HG02973 (cell line): ENCODE results near the gene CTCFL.

Experiments
- ATAC-seq: cut with Tn5 transposase; IDR thresholded peaks from one replicate; pipeline ENCODE4 v1.9.1; 2021; ENCODE audit warnings: moderate library complexity; ENCODE audit not compliant: unreplicated experiment

The CTCFL gene

DNA sequence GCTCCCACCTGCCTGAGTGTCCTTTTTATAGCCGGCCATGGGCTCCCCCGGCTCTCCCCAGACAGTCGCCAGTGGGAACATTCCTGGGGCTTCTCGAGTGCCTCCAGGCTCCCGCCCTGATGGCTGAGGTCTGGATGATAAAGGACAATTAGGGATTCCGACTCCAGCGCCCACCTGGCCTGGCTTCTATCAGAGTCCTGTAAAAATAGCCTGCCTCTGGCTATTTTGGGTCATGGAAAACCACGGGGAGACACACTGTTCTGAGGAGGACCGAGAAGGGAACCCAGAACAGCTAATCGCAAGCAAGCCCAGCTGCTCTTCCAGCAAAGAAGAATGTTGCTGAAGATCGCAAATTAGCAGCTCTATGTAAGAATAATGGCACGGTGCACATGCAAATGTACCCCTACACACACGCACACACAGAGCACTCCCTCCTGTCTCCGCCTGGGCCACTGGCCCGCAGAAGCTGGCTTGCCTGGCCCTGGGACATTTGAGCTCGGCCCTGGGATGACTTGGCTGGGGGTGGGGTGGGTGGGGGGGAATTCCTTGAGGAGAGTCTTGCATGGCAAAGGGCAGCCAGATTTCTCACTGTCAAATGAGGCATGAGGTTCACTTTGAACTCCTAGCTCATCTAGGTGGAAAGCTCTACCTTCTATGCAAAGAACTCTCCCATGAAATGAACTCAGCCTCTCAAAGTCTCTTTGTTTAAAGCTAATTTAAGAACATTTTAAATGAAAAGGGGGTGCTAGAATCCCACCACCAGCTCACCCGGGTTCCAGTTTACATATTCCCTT, 55.3 kb downstream of the CTCFL start:
- ATAC-seq: no peak

DNA sequence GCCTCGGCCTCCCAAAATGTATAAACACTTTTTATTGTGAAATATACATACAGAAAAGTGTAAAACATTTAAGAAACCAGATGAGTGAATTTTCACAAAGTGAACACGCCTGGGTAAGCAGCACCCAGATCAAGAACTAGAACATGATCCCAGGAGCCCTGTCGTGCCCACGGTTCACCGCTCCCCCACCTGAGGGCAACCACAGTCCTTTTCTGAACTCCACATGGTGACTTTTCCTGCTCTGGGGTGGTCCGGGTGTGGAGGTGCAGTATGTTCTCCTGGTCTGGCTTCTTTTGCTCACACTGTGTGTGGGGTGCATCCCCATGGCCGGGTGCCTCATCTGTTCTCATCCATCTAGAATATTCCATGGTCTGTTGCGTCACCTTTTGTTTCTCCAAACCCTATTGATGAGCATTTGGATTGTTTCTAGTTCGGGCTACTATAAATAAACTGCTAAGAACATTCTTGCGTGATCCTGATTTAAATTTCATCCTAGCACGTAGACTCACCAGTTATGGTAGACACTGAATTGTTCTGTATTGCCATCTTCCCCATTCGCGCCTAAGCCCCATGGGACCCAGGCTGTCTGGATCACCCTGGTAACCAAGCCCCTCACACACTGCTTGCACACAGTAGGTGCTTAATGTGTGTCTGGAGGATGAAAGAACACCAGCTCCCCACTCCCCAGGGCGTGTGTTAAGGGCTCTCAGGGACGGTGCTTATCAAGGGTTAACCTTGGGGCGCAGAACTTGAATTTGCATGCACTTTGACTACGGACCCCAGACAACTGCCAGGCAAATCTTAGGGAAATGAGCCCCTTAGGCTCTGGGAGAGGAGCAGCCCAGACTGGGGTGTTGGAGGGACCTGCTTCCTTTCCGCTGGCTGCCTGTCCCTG, 56.2 kb downstream of the CTCFL start:
- no peak for ATAC-seq

DNA sequence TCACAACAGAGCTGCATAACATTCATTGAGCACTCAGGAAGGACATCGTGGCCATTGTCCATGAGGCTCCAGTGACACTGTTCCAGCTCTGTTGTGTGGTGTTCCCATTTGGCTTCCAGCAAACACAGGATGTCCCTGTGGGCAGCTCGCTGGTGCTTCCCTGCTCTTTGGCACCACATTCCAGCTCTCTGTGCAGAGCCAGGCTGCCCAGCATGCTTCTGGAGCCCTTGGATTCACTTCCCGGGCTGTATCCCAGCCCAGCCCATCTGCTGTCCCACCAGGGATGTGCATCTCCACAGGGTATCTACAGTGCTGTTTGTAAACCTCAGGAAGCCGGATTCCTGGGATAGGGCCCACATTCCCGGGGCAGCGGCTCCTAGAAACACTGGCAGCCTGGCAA, 57.2 kb downstream of the CTCFL start:
- ATAC-seq: no peak

GRCh38 chr20:57465943-57466342, 59.0 kb downstream of the CTCFL start:
- no peak for ATAC-seq

DNA sequence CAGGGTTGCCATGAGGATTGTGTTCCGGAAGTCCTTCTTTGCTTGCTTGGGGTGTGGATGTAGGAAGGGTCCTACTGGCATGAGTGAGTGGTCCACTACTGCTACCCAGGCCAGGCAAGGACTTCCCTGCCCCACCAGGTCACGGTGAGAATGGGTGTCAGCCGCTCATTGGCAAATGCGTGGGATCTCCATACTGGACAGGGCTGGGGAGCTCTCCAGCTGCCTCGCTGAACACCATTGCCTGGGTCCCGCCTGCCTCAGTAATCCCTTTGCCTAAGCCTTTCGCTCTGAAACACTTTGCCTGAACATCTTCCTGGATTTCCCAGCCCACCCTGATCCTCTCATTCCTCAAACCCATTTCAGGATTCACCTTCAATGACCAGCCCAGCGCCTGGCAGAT, 59.5 kb downstream of the CTCFL start:
- ATAC-seq: no peak

DNA sequence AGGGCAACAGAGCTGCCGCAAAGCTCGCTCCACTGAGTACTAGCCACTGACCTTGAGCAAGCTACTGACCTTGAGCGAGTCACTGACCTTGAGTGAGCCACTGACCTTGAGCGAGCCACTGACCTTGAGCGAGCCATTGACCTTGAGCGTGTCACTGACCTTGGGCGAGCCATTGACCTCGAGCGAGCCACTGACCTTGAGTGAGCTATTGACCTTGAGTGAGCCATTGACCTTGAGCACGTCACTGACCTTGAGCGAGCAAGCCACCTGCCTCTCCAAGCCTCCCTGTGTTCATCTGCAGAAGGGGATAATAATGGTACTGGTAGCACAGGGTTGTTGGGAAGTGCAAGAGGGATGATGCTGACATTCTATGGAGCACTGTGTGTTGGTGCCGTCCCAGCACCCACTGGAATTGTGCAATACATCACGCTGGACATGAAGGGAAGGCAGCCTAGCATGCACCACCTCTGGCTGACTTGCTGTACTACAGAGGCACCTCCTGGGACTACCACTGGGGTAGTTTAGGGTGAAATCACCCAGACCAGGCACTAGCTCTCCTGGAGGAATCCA, 60.2 kb downstream of the CTCFL start:
- ATAC-seq: no peak

DNA sequence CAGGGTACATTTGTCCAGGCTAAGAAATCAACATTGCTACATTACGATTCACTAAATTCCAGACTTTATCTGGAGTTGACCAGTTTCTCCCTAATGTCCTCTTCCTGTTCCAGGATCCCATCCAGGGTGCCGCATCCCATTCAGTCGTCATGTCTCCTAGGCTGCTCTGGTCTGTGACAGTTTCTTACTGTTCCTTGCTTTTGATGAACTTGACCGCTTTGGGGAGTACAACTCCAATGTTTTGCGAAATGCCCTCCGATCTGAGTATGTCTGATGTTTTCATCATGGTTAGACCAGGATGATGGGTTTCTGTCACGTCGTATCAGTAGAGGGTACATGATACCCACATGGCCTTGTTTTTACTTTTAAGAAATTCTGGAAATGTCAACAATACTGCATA, 62.2 kb downstream of the CTCFL start:
- no peak for ATAC-seq

GRCh38 chr20:57461726-57462125, 63.2 kb downstream of the CTCFL start:
- ATAC-seq: no peak

DNA sequence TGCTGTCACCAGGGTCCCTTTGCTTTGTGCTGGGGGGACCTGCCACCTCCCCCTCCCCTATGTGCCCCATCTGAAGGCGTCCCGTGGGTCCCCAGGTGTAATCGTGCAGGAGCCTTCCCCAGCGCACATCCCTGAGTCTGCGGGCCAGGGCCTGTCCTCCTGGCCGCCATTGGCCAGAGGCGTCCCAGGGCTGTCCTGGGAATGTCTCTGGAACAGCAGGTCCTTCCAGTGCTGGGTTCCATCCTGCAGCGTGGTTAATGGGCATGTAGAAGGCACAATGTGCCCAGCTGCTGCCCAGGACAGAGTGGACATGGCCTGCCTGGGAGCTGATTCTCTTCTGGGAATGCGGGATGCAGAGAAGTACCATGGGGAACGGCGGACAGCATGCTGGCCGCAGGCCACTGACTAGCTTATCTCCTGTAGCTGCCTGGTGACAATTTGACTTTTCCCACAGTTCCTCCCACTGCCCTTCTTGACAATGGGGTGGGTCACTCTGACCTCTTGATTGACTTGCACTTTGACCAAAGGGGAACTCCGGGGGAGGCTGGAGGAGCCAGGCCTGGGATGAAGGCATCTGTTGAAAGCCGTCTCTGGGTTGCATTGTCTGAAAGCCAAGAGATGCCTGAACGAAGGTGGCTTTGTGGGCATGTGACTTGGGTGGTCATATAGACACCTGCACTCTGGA, 64.0 kb downstream of the CTCFL start:
- ATAC-seq: no peak

- no peak for ATAC-seq
Observed at GRCh38 chr20:57459897-57460296, 65.0 kb downstream of the CTCFL start.

DNA sequence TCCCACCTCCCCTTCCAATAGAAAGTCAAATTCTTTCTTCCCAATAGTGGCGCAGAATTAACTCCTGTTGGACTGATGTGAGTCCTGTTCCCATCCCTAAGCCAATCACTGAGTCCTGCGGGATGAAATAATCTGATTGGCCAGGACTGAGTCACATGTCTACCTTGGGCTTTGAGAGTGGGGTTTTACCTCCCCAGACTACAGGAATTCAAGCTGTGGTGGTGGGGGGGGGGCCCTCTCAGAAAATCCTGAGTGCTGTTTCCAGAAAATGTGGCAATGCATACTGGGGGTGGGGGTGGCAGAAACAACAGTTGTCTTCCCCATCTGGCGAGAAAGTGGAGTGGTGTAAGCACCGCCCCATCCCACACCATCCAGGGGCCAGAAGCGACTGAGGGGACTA, 65.7 kb downstream of the CTCFL start:
- ATAC-seq: no peak

- no peak for ATAC-seq
Observed at GRCh38 chr20:57458400-57459160, 66.4 kb downstream of the CTCFL start.

- no peak for ATAC-seq
Observed at GRCh38 chr20:57457243-57458095, 67.5 kb downstream of the CTCFL start.

DNA sequence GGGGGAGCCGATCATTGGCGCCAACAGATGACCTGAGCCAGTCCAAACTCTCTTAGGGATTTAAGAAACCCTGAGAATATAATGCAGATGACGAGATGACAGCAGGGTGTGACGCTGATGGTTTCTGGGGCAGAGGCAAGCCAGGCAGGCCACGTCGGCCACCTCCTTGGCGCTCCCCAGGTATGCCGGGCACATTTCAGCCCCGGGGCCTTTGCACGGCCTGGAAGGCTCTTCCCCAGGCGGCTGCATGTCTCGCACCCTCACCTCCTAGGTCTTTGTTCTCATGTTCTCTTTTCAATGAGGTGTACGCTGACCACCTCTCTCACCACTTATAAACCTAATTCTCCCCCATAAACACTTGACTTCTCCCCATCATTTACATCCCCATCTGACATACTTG, 68.8 kb downstream of the CTCFL start:
- ATAC-seq: no peak

- no peak for ATAC-seq
Observed at GRCh38 chr20:57455386-57455785, 69.6 kb downstream of the CTCFL start.

- ATAC-seq: no peak
Observed at GRCh38 chr20:57451795-57452661, 72.9 kb downstream of the CTCFL start.

GRCh38 chr20:57451431-57451794, 73.5 kb downstream of the CTCFL start:
- no peak for ATAC-seq

DNA sequence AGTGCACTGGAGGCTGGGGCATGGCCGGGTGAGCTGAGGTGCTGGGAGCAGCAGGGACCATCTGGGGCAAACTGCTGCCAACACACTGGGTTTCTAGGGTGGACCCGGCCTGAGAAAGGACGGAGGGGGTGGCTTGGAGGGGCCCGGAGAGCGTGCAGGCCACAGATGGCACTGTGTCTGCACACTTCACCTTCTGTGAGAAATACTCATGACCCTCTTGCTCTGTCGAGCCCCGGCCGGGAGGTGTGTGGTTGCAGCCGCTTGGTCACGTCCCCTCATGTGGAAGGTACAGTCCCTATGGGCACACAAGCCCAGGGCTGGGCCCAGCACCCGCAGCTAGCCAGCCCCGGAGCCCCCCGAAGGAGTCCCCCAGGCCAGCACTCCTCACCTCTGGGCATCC, 74.0 kb downstream of the CTCFL start:
- no peak for ATAC-seq

DNA sequence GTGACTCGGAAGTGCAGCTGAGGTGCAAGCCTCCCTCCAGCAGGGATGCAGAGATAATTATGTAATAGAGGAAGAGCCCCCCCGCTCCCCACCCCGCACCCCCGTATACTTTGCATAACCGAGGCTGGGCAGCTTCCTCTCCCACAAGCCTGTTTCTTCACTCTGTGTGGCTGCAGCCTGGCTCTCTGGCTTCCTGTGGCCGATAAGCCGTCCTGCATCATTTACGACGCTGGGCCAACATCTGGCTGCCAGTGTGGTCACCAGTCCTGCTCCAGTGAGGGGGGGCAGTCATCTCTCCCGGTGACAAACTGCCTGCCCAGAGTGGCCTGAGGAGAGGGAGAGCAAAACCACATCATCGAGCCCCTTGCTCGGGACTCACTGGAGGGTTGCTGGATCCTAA, 74.5 kb downstream of the CTCFL start:
- ATAC-seq: peak; percentile 64
